Stimulated activated CD4-positive, alpha-beta T cell treated with anti-CD3 and anti-CD28 coated beads, Interleukin-4, amount 100 ng/mL, for 1 hour (primary cell): Measurements from ENCODE around the gene TFCP2L1.

ENCODE experiments used
- DNase-seq: peaks from one replicate; pipeline ENCODE4 v3.0.0-alpha.2; 2020

Gene TFCP2L1

DNA sequence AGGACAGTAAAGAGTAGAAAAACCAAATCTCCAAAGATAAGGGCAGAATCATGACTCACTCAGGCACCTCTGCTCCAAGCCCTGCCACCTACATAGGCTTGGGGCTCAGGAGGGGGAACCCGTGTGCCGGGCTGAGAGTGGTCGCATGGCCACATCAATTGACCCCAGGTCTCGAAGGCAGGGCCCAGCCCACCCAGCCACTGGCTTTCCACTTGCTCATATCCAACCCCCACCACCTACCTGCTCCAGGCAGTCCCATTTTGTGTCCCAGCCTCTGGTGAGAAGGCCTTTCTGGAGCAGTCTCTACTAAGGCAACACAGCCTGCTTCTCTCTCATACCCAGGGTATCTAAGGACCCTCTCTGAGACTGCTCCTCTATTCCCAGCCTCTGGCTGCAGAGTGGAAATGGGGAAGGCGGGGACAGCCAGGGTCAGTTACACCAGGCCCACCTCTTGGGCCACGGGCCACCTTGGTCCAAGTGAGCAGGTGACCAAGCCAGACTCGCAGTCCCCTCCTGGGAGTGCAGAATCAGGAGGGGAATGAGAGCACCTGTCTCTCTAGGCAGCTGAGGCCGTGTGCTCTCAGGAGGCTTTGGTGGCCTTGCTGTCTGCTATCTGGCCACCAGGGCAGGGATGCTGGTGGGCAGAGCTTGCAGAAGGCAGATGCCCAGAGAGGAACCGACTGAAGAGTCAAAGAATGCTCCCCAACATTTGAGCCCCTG is 20.8 kb downstream of the TFCP2L1 start:
- no peak for DNase-seq

DNA sequence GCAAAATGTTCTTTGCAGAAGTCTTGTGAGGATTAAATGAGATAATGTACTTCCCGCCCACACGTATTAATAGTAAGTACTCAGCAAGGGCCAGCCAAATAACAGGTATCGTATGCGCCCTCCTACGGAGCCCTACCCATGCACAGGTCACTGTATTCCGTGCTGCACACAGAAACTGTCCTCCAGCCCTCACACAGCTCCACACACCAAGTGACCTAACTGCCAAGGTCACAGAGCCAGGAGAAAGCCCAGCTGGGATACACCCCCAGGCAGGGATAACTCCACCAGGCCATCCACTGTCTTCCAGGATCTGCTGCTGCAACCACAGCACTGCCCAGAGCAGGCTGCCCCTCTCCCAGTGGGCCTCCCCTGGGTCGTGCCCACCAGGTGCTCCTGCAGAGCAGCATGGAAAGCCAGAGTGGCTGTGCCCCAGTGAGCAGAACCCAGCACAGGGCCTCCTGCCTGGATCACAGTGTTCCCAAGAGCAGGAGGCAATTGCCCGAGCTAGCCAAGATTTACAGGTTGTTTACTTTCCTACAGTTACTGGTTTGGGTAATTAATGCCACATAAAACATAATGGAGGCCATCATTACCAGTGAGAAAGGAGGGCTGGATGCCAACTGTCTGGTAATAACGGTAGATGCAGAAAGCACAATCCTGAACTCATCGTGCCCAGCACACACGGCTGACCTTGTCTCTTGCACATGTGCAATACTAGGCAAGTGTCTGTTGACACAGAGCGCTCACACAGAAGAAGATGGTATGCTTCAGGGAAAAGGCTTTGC is 24.4 kb downstream of the TFCP2L1 start:
- no peak for DNase-seq

DNA sequence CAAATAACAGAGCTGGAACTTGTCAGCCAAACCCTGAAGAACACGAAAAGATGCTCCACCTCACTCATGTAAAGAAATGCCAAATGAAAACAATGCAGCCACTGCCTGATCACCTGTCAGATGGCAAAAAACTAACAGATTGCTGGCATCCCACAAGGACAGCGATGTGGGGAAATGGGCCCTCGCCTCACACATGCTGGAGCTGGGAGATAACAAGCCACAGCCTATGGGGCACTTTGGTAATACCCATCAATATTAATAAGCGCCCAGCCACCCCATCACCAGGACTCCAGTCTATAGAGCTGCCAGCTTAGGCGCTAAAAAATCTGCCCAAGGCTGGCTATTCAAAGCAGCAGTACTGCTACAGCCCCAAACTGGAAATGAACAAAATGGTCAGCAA is 27.0 kb downstream of the TFCP2L1 start:
- no peak for DNase-seq

DNA sequence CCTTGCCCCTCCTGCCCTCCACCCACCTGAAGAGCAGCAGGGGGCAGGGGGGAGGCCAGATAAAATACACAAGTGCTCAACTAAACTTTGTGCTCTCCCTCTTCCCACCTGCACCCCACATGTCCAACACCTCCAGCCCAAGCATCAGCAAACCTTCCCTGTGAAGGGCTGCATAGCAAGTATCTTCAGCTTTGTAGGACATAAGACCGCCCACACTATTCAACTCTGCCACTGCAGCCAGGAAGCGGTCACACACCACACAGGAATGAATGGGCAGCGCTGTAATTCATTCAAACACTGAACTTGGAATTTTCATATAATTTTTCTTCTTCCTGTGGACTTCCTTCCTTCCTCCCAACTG is 27.5 kb downstream of the TFCP2L1 start:
- no peak for DNase-seq

DNA sequence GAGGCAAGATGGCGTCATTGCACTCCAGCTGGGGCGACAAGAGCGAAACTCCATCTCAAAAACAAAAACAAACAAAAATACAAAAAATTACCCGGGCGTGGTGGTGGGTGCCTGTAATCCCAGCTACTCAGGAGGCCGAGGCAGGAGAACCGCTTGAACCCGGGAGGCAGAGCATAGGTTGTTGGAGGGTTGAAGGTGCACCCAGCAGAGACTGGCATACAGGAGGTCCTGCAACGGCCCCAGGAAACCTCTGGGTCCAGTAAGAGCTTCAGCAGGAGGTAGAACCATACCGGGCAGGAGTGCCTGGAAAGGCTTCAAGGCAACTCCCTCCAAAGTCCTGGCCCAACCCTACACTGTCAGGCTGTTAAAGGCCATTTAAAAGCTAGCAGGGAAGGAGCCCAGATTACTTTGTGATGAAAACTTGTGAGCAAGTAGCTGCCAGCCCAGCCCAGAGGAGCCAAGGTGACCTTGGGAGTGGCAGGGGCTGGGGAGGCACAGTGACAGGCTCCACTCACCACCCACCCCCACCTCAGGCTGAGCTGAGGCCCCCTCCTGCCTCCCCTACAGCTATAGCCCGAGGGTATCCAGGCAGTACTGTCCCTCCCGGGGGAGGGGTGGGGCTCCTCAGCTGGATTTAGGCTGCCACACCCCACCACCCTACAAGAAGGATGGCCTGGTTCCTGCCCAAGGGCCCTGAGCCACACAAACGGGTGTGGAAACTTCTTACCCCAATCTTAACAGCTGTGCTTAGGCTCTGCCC is 28.1 kb downstream of the TFCP2L1 start:
- no peak for DNase-seq

DNA sequence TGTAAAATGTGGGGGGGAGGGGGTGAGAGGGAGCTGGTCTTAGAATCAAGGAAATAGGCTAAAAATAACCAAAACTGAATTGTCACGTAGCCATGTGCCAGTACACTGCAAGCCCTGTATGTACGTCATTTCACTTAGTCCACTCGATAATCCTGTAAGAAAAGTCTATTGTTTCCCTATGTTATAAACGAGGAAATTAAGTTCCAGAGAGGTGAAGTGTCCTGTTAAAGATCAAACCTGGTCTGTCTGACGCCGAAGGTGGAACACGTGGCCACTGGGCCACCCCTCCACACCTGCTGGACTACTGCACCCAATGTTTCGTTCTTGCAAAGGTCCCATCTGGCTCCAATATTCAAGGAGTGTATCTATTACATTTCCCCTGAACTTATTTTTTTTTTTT is 29.6 kb downstream of the TFCP2L1 start:
- no peak for DNase-seq

DNA sequence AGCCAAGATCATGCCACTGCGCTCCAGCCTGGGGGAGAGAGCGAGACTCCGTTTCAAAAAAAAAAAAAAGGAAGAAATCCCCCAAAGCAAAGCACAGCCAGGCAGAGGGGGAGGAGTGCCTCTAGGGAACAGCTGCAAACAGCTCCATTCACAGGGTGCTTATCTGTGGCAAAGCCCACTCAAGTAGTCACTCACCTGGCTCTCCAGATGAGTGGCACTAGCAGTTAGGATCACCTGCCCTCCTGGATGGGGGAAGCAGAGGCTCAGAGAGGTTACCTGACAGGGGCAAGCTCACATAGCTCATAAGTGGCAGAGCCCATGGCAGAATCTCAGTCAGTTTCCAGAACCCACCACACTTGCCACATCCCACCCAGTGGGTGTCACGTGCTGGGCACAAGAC is 30.3 kb downstream of the TFCP2L1 start:
- DNase-seq = no peak

DNA sequence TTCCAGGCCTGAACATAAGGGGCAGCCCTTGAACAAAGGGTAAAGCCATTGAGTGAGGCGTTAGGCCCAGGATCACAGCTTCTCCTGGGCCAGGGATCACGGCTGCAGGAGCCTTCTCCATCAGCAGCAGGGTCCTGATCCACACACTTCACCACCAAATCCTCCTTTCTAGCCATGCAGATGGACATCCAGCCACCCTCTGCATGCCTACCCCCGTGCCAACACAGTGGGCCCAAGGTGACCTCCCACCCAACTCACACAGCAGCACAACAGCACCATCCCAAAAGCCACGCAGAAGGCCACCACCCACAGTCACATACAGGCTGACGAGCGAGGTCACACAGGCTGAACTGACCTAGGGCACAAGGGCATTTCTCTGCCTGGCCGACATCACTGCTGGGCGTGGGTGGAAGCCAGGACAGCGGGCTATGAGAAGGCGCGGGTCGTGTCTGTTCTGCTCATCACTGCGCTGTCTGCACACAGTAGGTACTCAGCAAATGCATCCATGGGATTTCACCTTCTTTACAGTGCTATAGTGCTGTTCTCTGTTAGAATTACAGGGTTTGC is 31.2 kb downstream of the TFCP2L1 start:
- no peak for DNase-seq

DNA sequence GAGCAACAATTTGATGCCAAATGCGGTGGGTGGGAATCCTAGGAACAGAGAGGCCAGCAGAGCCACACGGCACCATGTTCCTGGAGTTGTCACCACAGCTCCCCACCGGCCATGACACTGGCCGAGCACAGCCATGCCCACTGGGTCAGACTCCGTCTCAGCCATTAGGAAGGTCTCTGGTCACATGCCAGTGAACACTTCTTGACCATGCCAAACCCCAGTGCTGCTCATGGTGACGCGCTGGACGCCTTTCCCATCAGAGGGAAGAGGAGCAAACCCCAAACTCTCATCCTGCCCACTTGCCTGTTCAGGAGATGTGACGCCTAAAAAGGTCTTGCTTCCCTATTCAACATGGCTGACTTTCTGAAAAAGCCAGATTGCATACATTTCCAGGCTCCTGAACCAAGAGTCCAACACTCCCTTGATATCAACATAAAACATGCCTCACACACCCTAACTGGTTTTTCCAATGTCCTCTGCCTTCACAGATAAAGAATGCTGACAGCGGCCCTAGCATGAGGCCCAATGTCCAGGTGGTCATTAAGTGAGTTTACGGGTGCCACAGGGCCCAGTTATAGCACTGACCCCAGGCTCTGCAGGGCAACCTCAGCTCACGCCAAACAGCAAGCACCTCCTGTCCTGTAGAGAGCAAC is 31.9 kb downstream of the TFCP2L1 start:
- DNase-seq = no peak

DNA sequence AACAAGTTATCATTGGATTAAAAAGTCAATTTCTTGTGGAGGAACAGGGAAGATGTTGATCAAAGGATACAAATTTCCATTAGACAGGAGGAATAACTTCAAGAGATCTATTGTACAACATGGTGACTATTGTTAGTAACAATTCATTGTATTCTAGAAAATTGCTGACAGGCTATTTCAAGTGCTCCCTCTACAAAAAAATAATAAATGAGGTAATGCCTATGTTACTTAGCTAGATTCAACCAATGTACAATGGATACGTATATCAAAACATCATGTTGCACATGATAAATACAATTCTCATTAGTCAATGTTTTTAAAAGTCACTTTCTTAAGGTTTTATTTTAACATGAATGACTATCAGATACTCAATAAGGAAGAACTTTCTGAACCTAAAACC is 33.5 kb downstream of the TFCP2L1 start:
- no peak for DNase-seq

DNA sequence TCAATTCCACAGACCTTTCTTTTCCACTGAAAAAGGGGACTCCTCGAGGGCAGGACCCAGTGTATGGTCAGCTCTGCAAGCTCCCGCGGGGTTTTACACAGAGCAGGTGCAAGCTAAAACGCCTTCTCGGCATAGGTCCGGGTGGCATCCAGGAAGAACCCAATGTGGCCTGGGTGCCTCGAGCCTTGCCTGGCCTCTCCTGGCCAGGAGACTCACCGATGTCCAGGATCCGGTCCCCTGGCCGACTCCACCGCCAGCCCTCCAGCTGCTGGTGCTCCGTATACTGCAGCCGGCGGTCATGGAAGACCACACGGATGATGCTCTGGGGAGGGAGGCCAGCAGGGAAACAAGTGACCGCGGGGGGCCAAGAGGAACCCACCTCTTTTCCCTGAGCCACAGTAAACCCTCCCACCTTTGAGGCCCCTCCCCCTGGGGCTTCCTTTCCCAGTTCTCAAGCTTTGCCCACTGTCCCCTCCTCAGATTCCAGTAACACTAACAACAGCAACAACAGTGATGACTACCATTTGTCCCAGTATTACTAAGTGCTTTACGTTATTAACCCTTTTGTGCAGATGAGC is 36.1 kb downstream of the TFCP2L1 start:
- DNase-seq = no peak

DNA sequence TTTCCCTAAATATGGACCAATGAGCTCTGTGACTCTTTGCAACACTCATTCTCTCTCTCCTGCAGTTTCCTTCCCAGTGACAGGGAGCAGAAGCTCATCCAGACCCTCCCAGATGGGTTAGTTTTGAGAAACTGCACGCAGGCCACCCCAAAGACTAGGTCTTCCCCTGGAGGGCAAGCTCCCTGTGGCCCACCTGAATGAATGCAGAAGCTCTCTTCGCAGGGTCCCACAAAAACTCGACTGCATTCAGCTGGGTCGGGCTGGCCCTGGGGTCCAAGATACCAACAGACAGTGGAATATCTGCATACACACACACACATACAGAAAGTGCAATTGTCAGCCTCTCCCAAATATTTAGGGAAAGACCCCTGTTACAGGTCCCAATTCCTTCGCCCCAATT is 37.0 kb downstream of the TFCP2L1 start:
- no peak for DNase-seq

DNA sequence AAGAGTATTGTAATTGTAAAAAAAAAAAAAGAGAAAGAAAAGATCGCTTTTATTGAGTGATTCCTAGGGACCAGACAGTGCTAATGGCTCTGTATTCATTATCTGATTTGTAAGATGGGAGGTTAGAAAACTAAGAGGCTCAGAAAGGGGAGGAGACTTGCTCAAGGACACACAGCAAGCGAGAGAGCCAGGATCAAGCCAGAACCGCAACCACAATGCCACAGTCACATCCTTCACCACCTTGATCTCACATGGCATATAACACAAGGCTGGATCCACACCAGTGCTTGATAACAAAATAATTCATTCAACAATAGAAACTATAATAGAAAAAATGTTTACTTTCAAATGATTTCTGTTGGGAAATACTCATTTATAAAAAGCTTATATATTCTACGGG is 37.5 kb downstream of the TFCP2L1 start:
- DNase-seq = no peak

DNA sequence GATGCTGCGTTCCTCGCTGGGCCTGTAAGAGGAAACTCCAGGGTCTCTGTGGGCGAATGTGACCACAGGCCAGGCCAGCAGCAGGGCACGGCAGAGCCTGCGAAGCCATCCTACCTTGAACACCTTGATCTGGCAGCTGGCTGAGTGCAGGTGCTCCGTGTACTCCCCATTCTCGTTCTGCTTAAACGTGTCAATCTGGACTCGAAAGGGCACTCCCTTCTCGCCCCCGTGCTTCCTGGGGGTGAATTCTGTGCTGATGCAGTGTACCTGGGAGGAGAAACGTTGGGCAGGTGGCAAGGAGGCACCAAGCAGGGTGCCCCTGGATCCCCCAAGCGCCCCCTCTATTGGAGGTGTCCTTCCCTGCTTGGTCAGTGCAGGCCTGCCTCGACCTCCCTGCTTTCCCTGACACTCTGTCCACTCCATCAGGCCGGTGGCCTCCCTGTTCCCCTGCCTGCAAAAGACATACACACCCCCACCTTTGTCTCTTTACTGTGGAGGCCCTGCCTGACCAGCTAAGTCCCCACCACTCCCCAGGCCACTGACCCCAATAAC is 38.2 kb downstream of the TFCP2L1 start:
- DNase-seq = no peak

DNA sequence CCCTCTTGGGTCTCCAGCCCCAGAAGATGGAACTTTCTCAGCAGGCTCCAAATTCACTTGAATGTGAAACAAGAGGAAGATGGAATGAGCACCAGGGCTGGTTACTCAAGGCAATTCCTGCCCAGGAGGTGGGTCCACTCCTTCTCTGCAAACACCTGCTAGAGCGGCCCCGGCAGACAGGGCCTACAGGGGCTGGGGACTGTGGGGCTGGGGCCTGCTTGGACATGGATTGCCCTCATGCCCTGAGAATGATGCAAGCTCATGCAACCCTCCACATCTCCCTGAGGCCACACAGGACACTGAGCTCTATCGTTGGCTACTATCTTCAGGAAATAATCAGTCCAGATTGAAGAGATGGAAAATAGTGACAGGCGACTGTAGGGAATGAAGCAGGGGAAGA is 39.1 kb downstream of the TFCP2L1 start:
- DNase-seq = no peak

DNA sequence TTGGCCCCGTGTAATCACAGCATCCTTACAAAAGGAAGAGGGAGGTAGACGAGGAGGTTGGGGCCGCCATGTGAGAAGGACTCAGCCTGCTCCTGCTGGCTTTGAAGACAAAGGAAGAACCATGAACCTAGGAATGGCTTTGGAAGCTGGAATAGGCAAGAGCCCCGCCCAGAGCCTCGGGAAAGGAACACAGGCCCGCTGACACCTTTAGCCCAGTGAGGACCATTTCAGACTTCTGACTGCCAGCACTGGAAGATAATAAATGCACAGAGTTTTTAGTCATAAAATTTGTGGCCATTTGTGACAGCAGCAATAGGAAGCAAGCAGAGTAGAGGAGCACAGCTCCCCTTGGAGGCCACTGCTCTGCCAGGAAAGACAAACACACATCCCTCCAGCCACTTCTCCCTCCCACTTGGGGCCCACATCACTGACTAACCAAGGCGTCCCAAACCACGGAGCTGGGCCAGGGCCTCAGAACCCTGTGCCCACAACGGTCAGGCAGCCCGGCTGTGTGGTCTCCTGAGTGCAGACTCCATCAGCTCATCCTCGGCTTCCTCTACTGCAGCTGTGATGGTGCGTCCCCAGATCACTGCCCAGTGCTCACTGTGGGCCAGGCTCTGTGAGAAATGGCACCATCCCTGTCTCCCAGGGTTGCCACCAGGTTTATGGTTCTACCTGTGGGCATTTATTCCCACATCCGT is 39.7 kb downstream of the TFCP2L1 start:
- no peak for DNase-seq

DNA sequence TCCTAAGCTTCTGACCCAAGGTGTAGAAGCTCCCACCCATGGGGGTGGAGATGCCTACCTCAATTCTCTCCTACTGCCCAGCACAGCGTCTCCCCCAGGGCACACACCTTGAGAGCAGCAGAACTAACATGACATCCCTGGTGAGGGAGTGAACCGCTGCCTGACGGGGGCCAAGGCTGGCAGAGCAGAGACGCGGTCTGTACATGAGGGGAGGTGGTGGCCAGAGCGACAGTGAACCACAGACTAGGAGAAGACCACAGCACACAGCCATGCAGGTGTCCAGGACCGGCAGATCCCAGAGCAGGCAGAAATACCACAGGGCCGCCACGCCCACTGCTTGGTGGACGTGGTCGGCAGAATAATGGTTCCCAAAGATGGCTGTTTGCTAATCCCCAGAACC is 40.4 kb downstream of the TFCP2L1 start:
- DNase-seq = no peak

DNA sequence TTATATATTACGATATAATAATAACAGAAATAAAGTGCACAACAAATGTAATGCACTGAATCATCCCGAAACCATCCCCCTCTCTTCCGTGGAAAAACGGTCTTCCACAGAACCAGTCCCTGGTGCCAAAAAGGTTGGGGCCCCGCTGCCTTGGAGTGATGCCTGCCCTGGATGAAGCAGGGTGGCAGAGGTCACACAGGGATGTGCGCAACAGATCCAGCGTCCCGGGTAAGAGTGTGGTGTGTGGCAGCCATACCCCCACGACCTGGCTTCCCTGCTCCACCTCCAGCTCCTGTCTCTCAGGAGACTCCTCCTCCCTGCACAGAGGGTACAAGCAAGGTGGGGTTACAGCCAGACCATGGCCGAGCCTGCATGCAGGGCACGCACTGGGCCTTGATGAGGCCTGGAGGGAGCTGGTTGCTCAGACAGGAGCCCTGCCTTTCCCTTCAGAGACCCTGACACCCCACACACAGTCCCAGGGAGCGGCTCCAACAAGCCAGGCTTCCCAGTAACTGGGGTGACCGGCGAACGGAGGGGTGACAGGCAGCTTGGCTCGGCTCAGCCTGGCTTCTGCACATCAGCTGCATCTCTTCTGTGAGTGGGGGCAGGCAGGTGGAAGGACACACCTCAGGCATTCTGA is 41.1 kb downstream of the TFCP2L1 start:
- DNase-seq = no peak

DNA sequence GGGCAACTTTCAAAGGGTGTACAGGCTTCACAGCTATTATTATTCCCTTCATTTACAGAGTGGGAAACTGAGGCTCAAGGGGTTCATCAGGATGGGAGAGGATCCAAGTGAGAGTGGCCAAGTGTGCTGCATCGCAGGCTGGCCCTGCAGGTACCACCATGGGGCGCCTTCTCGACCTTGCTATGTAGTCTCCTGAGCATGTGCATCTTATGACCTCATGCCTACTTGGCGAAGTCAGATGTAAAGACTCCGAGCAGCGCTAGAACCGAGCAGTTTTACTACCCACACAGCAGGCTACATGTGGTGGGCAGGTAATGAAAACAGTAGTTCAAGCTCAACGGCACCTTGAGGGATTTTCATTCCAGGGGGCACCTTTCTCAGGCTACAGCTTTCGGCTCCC is 42.0 kb downstream of the TFCP2L1 start:
- DNase-seq = no peak

DNA sequence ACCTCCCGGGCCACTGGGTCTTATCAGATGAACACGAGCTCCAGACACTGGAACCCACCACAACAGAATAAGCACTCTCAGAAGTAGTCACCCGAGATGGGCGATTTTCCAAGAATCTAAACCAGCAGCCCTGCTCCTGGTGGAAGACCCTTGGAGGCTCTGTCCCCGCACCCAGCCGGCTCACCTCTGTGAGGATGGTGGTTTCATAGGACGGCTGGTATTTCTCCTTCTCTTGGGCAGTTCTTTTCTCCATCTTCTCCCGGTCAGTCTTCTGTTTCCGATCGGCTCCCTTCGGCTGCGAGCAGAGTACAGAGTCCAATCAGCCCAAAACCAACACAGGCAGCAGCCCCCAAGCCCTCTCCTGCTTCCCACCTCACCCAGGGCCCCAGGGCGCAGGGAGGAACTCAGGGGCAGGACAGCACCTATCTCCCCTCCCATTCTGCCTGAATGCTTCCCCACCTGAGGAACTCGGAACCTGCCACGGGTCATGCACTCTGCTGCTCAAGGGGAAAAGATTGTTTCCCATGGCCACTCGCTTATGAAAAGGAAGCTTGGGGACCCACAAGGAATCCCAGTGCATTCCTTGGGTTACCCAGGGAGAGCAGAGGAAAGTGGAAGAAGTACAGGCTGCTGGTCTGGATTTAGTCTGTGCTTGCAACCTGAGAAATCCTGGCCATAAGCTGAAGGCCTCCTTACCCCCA is 42.7 kb downstream of the TFCP2L1 start:
- DNase-seq = no peak

DNA sequence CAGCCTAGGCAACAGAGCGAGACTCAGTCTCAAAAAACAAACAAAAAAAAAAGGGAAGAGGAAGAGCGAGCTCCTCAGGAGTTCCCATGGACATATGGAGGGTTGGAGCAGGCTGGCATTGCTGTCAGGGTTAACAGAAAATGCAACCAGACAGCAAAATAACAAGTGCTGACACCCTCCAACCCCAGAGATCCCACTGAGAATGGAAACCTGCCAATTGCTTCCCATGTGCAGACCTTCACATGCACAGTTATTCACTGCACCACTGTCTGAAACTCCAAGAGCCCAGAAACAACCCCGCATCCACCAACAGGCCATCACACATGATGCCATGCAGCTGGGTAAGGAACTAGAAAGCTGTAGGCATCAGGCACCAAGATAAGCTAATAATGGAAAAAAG is 43.5 kb downstream of the TFCP2L1 start:
- no peak for DNase-seq
